BJ (cell line): Measurements from ENCODE around the gene FAM76B. TPM values are rescaled to one million over a fixed set of nuclear protein-coding genes. Genes with fewer than 3 reads are reported as not detected.

ENCODE experiments used
- CTCF ChIA-PET: fragments of 350-600 bp; formaldehyde crosslinking; extraction: SDS; loops from one replicate; lab custom pipeline; 2021; ENCODE audit warnings: antibody characterized with exemption, inconsistent platforms; lab: Yijun Ruan, JAX
- POLR2A ChIA-PET: fragments of 300-600 bp; sonication (Branson Sonifier 250); formaldehyde crosslinking; extraction: SDS; loops from one replicate; lab custom pipeline; 2021; ENCODE audit warnings: antibody characterized with exemption; lab: Charles Lee
- DNase-seq: peaks from one replicate; pipeline ENCODE4 v3.0.0-alpha.2; 2011; ENCODE audit warnings: low read depth
- H3K27me3 ChIP-seq: 2 replicates; pipeline ENCODE4 v1.6.0; 2011; ENCODE audit warnings: low read length; ENCODE audit not compliant: control insufficient read depth, insufficient read depth
- H3K36me3 ChIP-seq: 2 replicates; pipeline ENCODE4 v1.5.1; 2011; ENCODE audit warnings: low read length; ENCODE audit not compliant: control insufficient read depth, insufficient read depth
- H3K4me3 ChIP-seq: 2 replicates; pipeline ENCODE4 v1.5.1; 2011; ENCODE audit warnings: low read depth, mild to moderate bottlenecking, control low read depth, low read length
- CTCF ChIP-seq: IDR thresholded peaks from 2 replicates; pipeline ENCODE4 v1.5.1; 2011; ENCODE audit warnings: low read depth, mild to moderate bottlenecking, control low read depth, inconsistent platforms, low read length, moderate library complexity; ENCODE audit not compliant: insufficient read depth
- polyA plus RNA-seq: library from polyadenylated mRNA; depleted of rRNA; stranded (reverse); fragments of >200 nt; gene quantifications from 2 replicates; pipeline ENCODE4 v1.2.3, GENCODE V29; 2011

Gene FAM76B
- polyA plus RNA-seq, 1 experiment = 9.4 TPM

- DNase-seq = no peak
- ChIA-PET POLR2A (no interaction called here), CTCF (interaction anchor here (1.4 kb wide), 1 partner anchor 12 kb away, joined by 3 read pairs; no protein-coding TSS in a partner anchor)
- no peak for TF ChIP-seq CTCF
- peaks cover 8% of the 10 kb centered on the region for H3K27me3 ChIP-seq
- H3K4me3 ChIP-seq = no peak overlapping the region
- no peaks in the 10 kb centered on the region for H3K36me3 ChIP-seq
These were observed 38.1 kb downstream of the FAM76B start for GRCh38 chr11:95751515-95751914.

DNA sequence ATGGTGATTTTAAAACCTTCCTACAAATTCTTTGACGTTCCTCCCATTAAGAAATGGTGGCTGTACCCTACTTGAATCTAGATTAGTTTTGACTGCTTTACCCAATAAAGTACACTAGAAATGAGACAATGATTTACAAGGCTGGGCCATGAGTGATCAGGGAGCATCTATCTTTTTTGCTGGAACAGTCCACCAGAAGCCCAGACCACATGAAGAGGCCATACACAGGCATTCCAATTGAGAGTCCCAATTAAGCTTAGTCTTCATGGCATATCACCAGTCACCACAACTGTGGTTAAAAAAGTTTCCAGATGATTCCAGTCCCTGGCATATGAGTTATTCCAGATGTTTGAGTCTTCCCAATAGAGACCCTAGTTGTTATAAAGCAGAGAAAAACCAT lies 39.5 kb downstream of the FAM76B start:
- POLR2A ChIA-PET = no interaction called here
- CTCF ChIA-PET = interaction anchor here (0.9 kb wide), 1 partner anchor 11 kb away, joined by 3 read pairs; no protein-coding TSS in a partner anchor
- peaks cover 8% of the 10 kb centered on the region for H3K27me3 ChIP-seq
- no peak for TF ChIP-seq CTCF
- H3K36me3 ChIP-seq = no peaks in the 10 kb centered on the region
- no peak for DNase-seq
- H3K4me3 ChIP-seq = no peak overlapping the region

- H3K36me3 ChIP-seq = no peaks in the 10 kb centered on the region
- ChIA-PET POLR2A (no interaction called here), CTCF (interaction anchor here (2.3 kb wide), 1 partner anchor 9 kb away, joined by 6 read pairs; no protein-coding TSS in a partner anchor)
- no peak for DNase-seq
- no peak overlapping the region for H3K4me3 ChIP-seq
- peaks cover 4% of the 10 kb centered on the region for H3K27me3 ChIP-seq
- TF ChIP-seq CTCF = no peak
These were observed 50.3 kb downstream of the FAM76B start for GRCh38 chr11:95739108-95739938.

DNA sequence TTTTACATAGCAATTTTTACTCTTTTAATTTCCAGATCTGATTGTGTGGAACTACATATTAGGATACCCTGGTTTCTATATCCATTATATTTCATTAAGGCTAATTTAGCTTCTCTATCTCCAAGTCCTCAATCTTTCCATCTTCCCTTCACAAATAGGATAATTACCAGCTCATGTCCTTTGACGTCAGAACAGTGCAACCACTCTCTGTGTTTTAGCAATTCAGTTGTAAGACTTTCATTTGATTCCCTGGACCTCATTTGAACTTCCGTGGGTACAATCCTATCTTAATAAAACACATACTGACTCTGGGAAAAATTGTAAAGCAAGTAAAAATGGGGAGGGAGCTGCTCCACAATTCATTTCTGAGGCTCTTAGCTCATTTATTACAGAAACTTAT lies 52.8 kb downstream of the FAM76B start:
- CTCF ChIA-PET = interaction anchor here (1.1 kb wide), 1 partner anchor 582 kb away, joined by 3 read pairs; no protein-coding TSS in a partner anchor
- H3K27me3 ChIP-seq = peaks cover 7% of the 10 kb centered on the region
- H3K4me3 ChIP-seq = no peak overlapping the region
- no peak for TF ChIP-seq CTCF
- POLR2A ChIA-PET = no interaction called here
- no peaks in the 10 kb centered on the region for H3K36me3 ChIP-seq
- DNase-seq = no peak

- peaks cover 7% of the 10 kb centered on the region for H3K27me3 ChIP-seq
- H3K4me3 ChIP-seq = no peak overlapping the region
- no peak for DNase-seq
- CTCF ChIA-PET = interaction anchor here (1.1 kb wide), 1 partner anchor 582 kb away, joined by 3 read pairs; no protein-coding TSS in a partner anchor
- no peak for TF ChIP-seq CTCF
- POLR2A ChIA-PET = no interaction called here
- no peaks in the 10 kb centered on the region for H3K36me3 ChIP-seq
These were observed 53.2 kb downstream of the FAM76B start for GRCh38 chr11:95736355-95736754.
